AG04449 (cell line): ENCODE data around the gene LIX1L.

Experiments used
- CTCF ChIA-PET: fragments of 350-600 bp; formaldehyde crosslinking; extraction: SDS; loops from one replicate; lab custom pipeline; 2021; ENCODE audit warnings: antibody characterized with exemption; lab: Yijun Ruan, JAX
- POLR2A ChIA-PET: fragments of 400-600, 350-600 bp; formaldehyde crosslinking; extraction: SDS; loops from one replicate; lab custom pipeline; 2020; ENCODE audit warnings: antibody characterized with exemption, inconsistent platforms; lab: Yijun Ruan, JAX
- DNase-seq: peaks from one replicate; pipeline ENCODE4 v3.0.0-alpha.2; 2010; ENCODE audit warnings: low read depth, low spot score
- H3K4me3 ChIP-seq: 2 replicates; pipeline ENCODE4 v1.5.1; 2011; ENCODE audit warnings: low read depth, mild to moderate bottlenecking, control low read depth, low read length
- TF ChIP-seq, protein P1 (sequence below): IDR thresholded peaks from one replicate; pipeline ENCODE4 v1.5.1; 2011; ENCODE audit warnings: mild to moderate bottlenecking, moderate library complexity, low read length, control low read depth, inconsistent platforms; ENCODE audit not compliant: insufficient read depth; ENCODE audit errors: missing control alignments

The LIX1L gene

DNA sequence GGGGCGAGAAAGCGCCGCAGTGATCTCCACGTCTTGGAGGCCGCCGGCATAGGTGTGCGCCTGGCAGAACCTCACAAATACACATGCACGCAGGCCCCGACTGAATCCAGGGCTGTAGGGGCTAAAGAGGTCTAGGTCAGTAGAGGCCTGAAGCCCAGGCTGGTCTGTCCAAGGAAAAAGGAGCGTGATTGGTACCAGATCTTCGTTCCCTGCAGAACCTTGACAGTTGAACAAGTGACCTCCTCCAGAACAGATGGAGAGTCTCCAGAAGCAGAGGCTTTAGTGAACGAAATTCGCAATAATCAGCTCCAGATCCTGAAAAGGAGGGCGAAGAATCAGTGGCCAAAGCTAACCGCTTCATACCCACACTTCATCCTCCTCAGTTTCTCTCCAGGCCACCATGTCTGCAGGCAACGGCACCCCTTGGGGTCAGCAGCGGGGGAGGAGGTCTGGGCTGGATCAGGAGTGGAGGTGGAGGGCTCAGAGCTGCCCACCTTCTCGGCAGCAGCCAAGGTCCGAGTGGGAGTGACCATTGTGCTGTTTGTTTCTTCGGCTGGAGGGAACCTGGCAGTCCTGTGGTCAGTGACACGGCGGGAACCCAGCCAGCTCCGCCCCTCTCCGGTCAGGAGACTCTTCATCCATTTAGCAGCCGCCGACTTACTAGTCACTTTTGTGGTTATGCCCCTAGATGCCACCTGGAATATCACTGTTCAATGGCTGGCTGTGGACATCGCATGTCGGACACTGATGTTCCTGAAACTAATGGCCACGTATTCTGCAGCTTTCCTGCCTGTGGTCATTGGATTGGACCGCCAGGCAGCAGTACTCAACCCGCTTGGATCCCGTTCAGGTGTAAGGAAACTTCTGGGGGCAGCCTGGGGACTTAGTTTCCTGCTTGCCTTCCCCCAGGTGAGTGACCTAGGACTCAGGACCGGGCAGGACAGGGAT, 38.6 kb downstream of the LIX1L start:
- CTCF ChIA-PET, result interaction anchor here (0.8 to 16.0 kb wide), 7 partner anchors 9 to 73 kb away, joined by 3 to 469 read pairs (median 5); partner anchors contain the start of genes ANKRD35, ITGA10 and NUDT17
- no peak for DNase-seq
- H3K4me3 ChIP-seq, result peak overlapping the region; percentile 95
- TF ChIP-seq, protein P1, sequence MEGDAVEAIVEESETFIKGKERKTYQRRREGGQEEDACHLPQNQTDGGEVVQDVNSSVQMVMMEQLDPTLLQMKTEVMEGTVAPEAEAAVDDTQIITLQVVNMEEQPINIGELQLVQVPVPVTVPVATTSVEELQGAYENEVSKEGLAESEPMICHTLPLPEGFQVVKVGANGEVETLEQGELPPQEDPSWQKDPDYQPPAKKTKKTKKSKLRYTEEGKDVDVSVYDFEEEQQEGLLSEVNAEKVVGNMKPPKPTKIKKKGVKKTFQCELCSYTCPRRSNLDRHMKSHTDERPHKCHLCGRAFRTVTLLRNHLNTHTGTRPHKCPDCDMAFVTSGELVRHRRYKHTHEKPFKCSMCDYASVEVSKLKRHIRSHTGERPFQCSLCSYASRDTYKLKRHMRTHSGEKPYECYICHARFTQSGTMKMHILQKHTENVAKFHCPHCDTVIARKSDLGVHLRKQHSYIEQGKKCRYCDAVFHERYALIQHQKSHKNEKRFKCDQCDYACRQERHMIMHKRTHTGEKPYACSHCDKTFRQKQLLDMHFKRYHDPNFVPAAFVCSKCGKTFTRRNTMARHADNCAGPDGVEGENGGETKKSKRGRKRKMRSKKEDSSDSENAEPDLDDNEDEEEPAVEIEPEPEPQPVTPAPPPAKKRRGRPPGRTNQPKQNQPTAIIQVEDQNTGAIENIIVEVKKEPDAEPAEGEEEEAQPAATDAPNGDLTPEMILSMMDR, result no peak
- POLR2A ChIA-PET, result interaction anchor here (0.6 to 2.0 kb wide), 6 partner anchors 8 to 60 kb away, joined by 3 to 7 read pairs (median 4); partner anchors contain the start of genes ANKRD34A, PIAS3, POLR3GL and RBM8A

DNA sequence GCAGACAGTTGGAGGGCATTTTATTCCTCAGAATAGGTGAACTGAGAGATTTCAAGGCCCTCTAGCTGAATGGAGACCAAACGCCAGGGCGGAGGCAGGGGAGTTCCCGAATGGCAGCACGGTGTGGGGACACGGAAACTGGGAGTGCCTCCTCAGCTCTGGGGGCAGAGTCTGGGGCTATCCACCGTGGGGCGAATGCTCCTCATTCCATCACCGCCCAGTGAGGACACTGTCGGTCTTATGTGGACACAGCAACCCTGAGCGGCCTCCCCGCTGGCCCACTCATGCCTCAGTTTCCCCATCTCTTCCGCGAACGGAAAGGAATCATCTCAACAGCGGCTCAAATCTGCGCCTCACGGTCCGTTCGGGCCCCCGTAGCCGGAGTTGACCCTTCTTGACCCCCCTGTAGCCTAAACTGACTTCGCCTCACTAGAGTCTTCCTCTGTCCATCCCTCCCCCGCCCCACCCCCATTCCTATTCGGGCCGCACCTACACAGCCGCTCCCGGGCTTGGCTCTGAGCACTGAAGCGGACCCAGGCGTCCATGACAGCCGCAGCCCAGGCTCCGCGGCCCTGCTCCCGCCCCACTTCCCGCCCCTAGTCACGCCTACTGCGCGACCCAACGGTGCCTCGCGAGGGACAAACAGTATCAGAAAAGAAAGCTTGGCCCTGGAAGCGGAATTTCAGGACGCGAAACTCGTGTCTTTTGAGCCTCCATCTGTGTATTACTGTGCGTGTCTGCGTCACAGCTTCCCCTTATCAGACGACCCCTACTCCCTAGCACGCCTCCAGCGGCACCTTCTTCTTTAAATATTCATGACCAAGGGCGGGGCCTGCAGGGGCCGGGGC, 39.4 kb downstream of the LIX1L start, which contains the start of gene PEX11B:
TSS of gene PEX11B (minus strand) at position 574 of the 848 bp plus-strand sequence. CDS start at position 545, 29 bp downstream.
- H3K4me3 ChIP-seq, result peak within 1 kb of the TSS; percentile 95
- peak; percentile 40 for DNase-seq
- CTCF ChIA-PET, result interaction anchor here (0.8 to 16.0 kb wide), 7 partner anchors 8 to 72 kb away, joined by 3 to 469 read pairs (median 5); partner anchors contain the start of genes ANKRD35, ITGA10 and NUDT17
- TF ChIP-seq, protein P1, result no peak
- POLR2A ChIA-PET, result interaction anchor here (0.6 to 2.0 kb wide), 6 partner anchors 7 to 59 kb away, joined by 3 to 7 read pairs (median 4); partner anchors contain the start of genes ANKRD34A, PIAS3, POLR3GL and RBM8A

DNA sequence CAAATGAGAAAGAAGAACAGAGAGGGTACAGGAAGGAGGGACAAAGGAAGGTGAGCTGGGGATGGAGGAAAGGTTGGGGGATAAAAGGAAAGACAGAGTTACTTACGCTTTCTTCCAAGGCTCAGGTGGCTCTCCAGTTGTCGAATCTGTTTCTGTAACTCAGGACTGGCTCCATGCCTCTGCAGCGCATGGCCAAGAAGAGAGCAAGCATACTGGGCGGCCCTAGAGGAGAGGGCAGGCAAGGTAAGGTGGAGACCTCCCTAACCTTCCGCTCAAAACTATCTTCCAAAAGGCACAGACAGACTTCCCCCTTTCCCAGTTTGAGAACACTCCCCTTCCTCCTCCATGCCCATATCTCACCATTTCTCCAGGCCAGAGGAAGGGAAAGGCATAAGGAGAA, 40.2 kb downstream of the LIX1L start:
- TF ChIP-seq, protein P1, result no peak
- POLR2A ChIA-PET, result interaction anchor here (1.5 to 2.0 kb wide), 2 partner anchors 26 to 59 kb away, joined by 5 to 6 read pairs; partner anchors contain the start of gene PIAS3
- no peak for DNase-seq
- CTCF ChIA-PET, result interaction anchor here (1.7 to 16.0 kb wide), 3 partner anchors 7 to 89 kb away, joined by 3 to 469 read pairs (median 16); partner anchors contain the start of genes ANKRD35 and ITGA10
- H3K4me3 ChIP-seq, result peak overlapping the region; percentile 95

DNA sequence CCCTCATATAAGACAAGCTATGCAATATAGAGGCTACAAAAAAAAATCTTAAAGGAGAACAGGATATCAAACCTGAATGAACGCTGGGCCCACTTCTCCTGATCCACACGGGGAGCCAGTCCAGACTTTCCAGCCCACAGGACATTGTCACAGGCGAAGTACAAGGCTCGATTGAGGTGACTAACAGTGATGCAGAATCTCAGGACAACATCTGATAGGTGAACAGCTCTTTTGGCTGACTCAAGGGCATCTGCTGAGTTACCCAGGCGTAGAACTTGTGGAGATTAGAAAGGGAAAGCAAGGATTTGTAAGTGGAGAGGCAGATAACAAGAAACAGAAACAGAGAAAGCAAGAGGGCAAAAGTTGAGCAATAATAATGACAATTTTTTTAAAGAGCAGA, 41.1 kb downstream of the LIX1L start:
- H3K4me3 ChIP-seq, result no peak overlapping the region
- POLR2A ChIA-PET, result no interaction called here

DNA sequence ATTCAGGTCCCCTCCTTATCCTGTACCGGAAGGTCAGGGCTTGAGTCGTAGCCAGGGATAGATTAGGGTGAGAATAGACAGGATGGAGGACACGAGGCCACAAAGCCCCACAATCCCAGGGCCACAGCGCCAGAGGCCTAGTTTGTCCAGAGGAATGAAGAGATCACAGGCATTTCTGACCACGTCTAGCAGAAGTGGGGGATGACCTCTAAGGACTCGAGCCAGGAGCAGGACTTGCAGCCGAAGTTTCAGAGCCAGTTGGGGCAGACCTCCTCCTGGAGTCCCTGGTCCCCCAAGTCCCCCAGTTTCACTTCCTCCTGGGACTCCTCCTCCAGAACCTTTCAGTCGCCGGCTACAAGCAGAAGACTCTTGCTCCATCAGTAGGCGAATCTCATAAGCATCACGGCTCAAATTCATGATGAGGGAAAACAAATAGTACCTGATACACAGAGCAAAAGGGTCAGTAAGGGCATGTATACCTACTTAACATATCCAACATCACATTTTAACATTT, 45.6 kb downstream of the LIX1L start:
- CTCF ChIA-PET, result interaction anchor here (1.0 to 16.0 kb wide), 8 partner anchors 9 to 67 kb away, joined by 3 to 469 read pairs (median 42); partner anchors contain the start of genes ANKRD35, NUDT17, PIAS3 and RBM8A
- POLR2A ChIA-PET, result no interaction called here
- H3K4me3 ChIP-seq, result no peak overlapping the region
- no peak for DNase-seq
- TF ChIP-seq, protein P1, result no peak

More for the DNA sequence above, 41.1 kb downstream of the LIX1L start:
- CTCF ChIA-PET, result interaction anchor here (0.8 to 16.0 kb wide), 4 partner anchors 10 to 89 kb away, joined by 3 to 469 read pairs (median 6); partner anchors contain the start of gene ANKRD35
- DNase-seq, result no peak
- TF ChIP-seq, protein P1, result no peak
